OCI-LY1 (cell line): ENCODE measurements around the gene MGAT5B.

Experiments used
- CTCF ChIP-seq: fragments of 200-600 bp; sonication (generic), shearing (Covaris generic); IDR thresholded peaks from 2 replicates; pipeline ENCODE4 v1.5.1; 2017; ENCODE audit warnings: mild to moderate bottlenecking, antibody characterized with exemption, low read length, moderate library complexity, mixed read lengths
- EZH2 ChIP-seq: fragments of 200-600 bp; sonication (generic), shearing (Covaris generic); IDR thresholded peaks from 2 replicates; pipeline ENCODE4 v1.8.0; 2017; ENCODE audit warnings: borderline replicate concordance, mixed run types, mild to moderate bottlenecking, antibody characterized with exemption, low read length, moderate library complexity, mixed read lengths

- TF ChIP-seq CTCF (no peak), EZH2 (no peak)
Measured at GRCh38 chr17:76962858-76963257, 94.7 kb downstream of the MGAT5B start.
